Fibroblast of mammary gland (primary cell): Measurements from ENCODE around the gene YJEFN3.
A peak's percentile ranks its signal among the peaks of the same experiment; 100 is the strongest.

ENCODE experiments used
- DNase-seq: peaks from one replicate; pipeline ENCODE4 v3.0.0-alpha.2; 2010; ENCODE audit warnings: low read depth
- H3K4me3 ChIP-seq: 2 replicates; pipeline ENCODE4 v1.5.1; 2011; ENCODE audit warnings: low read depth, mild to moderate bottlenecking, low read length, moderate library complexity; ENCODE audit not compliant: control insufficient read depth
- TF ChIP-seq, protein P1 (sequence below): conservative IDR thresholded peaks from 2 replicates; pipeline ENCODE4 v1.5.1; 2011; ENCODE audit warnings: low read depth, low read length, inconsistent platforms; ENCODE audit not compliant: control insufficient read depth, insufficient read depth

The YJEFN3 gene

DNA sequence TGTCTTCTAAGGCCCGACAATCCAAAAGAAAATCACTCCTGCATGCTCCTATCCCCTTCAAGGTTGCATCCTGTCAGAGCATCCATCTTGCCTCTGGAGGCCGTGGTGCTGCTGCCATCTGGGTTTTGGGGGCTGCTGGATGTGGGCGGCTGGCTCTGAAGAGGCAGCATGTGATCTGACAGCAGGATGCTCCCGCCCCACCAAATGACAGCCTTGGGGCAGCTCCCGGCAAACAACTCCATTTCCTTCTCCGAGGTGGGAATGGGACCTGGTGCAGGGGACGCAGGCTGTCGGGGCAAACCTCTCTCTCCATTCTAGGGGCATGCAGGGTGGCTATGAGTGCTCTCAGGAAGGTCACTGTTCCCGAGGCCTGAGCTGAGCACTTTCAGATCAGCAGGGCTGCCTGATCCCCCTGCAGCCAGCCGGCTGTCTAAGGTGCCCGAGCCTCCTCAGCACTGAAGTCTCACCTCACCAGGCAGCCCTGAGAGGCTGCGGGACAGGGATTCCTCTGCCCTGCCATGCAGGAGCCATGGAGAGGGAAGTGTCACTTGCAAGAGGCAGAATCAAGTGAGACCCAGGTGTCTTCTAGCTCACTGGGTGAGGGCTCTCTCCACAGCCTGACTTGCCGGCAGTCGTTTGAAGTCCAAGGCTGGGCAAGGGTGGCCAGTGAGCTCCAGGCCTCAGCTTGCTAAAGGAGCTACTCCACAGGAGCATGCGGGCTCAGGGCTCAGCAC is 42.2 kb upstream of the YJEFN3 start:
- H3K4me3 ChIP-seq = no peak overlapping the region
- TF ChIP-seq, protein P1, sequence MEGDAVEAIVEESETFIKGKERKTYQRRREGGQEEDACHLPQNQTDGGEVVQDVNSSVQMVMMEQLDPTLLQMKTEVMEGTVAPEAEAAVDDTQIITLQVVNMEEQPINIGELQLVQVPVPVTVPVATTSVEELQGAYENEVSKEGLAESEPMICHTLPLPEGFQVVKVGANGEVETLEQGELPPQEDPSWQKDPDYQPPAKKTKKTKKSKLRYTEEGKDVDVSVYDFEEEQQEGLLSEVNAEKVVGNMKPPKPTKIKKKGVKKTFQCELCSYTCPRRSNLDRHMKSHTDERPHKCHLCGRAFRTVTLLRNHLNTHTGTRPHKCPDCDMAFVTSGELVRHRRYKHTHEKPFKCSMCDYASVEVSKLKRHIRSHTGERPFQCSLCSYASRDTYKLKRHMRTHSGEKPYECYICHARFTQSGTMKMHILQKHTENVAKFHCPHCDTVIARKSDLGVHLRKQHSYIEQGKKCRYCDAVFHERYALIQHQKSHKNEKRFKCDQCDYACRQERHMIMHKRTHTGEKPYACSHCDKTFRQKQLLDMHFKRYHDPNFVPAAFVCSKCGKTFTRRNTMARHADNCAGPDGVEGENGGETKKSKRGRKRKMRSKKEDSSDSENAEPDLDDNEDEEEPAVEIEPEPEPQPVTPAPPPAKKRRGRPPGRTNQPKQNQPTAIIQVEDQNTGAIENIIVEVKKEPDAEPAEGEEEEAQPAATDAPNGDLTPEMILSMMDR = no peak
- no peak for DNase-seq

DNA sequence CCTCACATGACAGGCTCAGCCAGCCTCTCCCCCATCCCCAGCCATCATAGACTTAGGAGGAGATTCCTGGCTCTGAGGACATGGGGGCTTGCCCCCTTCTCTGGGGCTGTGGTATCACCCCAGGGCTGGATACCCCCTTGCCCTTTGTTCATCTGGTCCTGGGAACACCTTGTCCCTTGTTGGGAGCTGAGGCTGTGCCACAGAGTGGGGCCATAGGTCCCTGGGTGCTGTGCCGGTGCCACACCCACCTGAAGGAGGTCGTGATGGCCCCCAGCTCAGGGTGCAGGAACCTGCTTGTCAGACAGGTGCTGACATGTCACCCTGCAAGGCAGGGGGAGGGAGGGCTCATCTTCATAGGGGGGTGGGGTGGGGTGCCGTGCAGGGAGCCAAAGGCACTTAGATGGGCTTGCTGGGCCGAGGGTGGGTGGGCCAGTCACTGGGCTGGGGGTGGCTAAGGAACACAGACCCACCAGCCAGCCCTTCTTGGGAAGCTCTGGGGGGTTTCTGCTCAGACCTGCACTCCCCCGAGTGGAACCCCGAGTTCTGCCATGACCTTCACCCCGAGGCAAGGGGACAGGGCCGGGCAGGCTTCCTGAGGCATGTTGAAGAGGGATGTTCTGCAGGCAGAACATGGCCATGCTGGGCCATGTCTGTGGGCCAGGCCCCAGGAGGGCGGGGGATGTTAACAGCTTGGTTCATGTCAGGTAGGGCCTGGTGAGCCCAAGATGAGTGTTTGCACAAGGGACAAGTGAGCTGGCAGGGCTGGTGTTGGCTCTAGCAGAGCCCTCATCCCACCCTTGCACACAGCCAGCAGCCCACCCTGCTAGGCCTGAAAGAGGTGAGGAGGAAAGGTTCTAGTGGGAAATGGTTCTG is 41.4 kb upstream of the YJEFN3 start:
- no peak for DNase-seq
- no peak overlapping the region for H3K4me3 ChIP-seq
- TF ChIP-seq, protein P1 = no peak

DNA sequence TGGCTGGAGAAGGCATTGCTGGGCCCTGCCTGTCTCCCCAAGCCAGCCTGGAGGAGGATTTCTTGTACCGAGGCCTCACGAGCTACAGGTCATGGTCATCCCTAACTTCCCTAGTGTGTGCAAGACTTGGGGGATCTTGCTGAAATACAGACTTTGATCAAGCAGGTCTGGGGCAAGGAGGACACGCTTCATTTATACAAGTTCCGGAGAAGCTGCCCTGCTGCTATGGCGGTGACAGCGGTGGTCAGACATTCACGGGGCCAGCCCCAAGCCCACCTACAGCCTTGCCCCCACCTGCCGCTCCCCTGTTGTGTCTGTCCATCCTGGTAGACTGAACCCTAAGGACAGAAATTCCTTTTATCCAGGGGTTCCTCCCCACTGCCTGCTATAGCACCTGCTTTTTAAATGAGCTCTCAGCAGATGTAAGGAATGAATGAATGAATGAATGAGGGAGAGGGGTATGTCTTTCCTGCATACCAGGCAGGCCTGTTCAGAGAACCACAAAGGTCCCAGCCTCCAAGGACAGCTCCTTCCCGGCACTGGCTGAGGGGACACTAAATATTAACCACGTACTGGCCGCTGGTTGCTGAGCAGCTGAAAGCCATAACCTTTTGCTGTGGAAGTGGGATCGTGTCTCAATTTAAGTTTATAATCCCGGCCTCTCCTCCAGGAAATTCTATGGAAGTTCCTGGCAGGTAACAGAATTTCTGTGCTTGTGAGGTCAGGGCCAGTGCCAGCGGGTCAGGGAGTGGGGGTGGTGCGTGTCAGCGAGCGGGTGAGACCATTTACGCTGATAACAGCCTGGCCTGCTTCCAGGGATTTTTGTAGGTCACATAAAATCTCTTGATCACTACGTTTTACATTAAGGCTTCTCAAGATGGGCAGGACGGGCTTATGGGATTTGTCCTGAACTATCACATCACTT is 40.5 kb upstream of the YJEFN3 start:
- TF ChIP-seq, protein P1 = no peak
- no peak overlapping the region for H3K4me3 ChIP-seq

DNA sequence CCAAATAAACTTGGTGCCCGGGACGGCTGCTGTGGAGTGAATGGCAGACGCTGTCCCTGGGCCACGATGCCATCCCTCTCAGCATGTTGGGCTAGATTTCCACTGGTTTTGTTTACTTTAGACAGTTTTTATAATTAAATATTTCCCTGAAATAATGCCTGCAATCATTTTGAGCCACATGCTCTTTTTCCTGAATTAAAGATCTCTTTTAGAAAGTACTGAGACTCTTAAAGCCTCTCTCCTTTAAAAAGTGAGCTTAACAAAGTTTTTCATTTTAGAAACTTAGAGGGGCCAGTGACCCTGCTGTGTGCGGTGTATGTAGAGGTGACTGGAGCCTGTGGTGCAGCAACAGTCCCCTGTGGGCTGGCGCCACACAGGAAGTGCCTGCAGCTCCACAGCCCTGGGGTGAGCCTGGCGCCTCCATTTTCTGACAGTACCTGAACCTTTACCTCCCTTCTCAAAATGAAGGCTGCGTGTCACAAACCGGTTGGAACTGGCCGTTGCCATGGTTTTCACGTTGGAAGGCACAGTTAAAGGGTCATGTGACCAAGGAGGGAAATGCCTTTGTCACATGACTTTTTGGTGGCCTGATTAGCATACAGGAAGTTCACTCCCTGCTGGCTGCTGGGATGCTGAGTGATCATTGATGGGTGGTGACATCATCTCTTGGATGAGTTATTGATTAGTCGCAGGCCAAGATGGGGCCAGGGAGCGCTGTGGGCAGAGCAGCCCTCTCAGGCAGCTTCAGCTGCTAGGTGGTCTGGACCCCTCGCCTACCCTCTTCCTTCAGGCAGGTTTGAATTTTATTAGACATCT is 39.6 kb upstream of the YJEFN3 start:
- no peak overlapping the region for H3K4me3 ChIP-seq
- TF ChIP-seq, protein P1 = no peak
- peak; percentile 97 for DNase-seq

More for the DNA sequence above, 40.5 kb upstream of the YJEFN3 start:
- peak; percentile 13 for DNase-seq

DNA sequence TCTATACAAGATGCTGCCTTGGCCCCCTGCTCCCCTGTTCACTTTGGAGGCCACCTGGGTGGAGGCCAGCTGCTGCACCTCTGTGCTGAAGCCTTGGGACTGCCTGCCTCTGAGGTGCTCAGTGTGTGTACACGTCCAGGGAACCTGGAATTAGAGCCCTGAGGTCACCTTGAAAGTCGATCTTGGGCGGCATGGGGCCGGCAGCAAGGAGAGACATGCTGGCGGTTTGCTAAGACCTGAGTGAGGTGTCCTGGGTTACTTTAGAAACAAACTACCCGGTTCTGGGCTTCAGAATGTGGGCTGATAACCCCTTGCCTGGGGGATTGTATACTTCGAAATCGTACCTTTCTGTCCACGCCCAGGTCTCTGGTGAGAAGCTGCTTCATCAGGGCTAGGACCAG is 38.9 kb upstream of the YJEFN3 start:
- TF ChIP-seq, protein P1 = no peak
- no peak for DNase-seq
- H3K4me3 ChIP-seq = no peak overlapping the region
